ENCODE data around the gene PRPF18. TPM values are rescaled to one million over a fixed set of nuclear protein-coding genes. Genes with fewer than 3 reads are reported as not detected.

PRPF18 gene, protein sequence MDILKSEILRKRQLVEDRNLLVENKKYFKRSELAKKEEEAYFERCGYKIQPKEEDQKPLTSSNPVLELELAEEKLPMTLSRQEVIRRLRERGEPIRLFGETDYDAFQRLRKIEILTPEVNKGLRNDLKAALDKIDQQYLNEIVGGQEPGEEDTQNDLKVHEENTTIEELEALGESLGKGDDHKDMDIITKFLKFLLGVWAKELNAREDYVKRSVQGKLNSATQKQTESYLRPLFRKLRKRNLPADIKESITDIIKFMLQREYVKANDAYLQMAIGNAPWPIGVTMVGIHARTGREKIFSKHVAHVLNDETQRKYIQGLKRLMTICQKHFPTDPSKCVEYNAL
- 10 to 100 TPM; 26.5 to 26.6 TPM for total RNA-seq

DNA sequence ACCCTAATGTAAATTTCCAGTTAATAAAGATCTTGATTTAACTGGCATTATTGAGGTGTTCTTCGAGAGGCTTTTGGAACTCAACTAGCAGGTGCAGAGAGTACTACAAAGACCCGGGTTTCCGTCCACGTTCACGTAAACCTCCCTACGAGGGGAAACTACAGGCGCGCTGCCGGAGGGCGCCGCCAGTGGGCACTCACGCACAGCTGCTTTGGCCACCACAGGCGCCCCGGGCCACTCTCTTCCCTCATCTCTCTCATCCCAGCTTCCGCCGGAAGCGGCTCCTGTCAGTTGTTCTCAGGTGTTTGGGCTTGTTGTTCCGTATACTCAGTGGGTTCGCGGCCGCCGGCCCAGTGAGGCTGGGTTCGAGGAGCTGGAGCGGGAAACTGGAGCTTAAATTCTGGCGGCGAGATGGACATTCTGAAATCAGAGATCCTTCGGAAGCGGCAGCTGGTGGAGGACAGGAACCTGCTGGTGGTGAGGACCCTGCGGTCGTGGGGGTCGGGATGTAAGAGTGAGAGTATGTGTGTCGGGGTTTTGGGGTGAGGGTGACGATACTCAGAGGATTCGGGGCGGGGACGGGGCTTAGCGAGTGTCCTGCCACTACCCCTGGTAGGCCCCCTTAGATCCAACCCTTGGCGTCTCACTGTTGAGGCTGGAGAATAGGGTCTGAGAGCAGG is at the start of gene PRPF18:
PRPF18 (plus strand) TSS at position 290 of the 680 bp plus-strand sequence; CDS start at position 412, 122 bp downstream.

Other genes starting within 250 kb of the PRPF18 start
- gene SEPHS1, start 238.7 kb upstream of the PRPF18 start, total RNA-seq, result 10 to 100 TPM; 56.1 to 60.2 TPM
- gene BEND7, start 58.0 kb upstream of the PRPF18 start, total RNA-seq, result not detected